GM19238 (cell line): ENCODE data around the gene ZCWPW1.
"Not testable (repeated sequence)": the region's sequence is repeated elsewhere in the genome, so short reads cannot be mapped to it uniquely, and the experiment has no call there.

Experiments
- DNase-seq: peaks from one replicate; pipeline ENCODE4 v3.0.0; 2011; ENCODE audit warnings: low spot score; ENCODE audit not compliant: insufficient read length

The ZCWPW1 gene

GRCh38 chr7:100373870-100374598, 54.5 kb downstream of the ZCWPW1 start:
- not testable (repeated sequence) for DNase-seq

- no peak for DNase-seq
Observed at GRCh38 chr7:100373261-100373831, 55.2 kb downstream of the ZCWPW1 start, which contains the start of gene PILRA. PILRA (plus strand) TSS chr7:100373487; CDS start chr7:100373657, 170 bp downstream.

- DNase-seq: no peak
Observed at GRCh38 chr7:100372694-100373093, 55.8 kb downstream of the ZCWPW1 start.

DNA sequence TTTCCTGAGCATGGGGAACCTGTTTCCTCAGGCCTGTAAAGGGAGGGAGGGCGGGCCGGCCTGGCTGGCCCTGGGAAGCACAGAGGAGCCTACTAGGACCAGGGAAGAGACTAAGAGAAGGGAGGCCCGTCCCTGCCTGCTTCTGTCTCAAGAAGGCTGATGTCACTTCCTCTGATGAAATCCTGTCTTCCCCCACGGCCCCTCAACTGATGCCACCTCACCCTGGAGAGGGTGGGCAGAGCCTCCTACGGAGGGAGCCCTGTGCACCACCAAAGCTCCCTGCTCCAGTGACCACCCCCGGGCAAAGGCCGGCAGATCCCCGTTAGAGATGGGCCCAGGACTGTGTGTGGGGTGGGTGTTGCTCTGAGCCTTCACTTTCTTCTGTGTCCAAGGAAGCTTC, 56.2 kb downstream of the ZCWPW1 start:
- no peak for DNase-seq

- no peak for DNase-seq
Observed at GRCh38 chr7:100371561-100372171, 56.8 kb downstream of the ZCWPW1 start.

GRCh38 chr7:100370746-100371145, 57.8 kb downstream of the ZCWPW1 start:
- DNase-seq: no peak

GRCh38 chr7:100370303-100370702, 58.2 kb downstream of the ZCWPW1 start:
- no peak for DNase-seq

- peak; percentile 47 for DNase-seq
Observed at GRCh38 chr7:100369105-100369504, 59.4 kb downstream of the ZCWPW1 start.

- no peak for DNase-seq
Observed at GRCh38 chr7:100367676-100368613, 60.6 kb downstream of the ZCWPW1 start.

DNA sequence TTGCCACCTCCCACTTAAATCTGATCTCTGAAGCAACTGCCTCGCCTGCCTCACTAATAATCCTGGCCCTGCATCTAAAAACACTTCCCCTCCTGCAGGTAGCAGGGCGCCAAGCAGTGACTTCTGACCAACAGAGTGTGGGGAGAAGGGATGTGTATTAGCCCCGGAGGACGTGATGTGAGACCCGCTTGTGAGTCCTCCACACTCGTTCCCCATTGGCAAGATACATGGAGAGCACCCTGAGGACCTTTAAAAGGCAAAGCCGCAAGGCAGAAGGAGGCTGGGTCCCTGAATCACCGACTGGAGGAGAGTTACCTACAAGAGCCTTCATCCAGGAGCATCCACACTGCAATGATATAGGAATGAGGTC, 61.3 kb downstream of the ZCWPW1 start:
- no peak for DNase-seq

DNA sequence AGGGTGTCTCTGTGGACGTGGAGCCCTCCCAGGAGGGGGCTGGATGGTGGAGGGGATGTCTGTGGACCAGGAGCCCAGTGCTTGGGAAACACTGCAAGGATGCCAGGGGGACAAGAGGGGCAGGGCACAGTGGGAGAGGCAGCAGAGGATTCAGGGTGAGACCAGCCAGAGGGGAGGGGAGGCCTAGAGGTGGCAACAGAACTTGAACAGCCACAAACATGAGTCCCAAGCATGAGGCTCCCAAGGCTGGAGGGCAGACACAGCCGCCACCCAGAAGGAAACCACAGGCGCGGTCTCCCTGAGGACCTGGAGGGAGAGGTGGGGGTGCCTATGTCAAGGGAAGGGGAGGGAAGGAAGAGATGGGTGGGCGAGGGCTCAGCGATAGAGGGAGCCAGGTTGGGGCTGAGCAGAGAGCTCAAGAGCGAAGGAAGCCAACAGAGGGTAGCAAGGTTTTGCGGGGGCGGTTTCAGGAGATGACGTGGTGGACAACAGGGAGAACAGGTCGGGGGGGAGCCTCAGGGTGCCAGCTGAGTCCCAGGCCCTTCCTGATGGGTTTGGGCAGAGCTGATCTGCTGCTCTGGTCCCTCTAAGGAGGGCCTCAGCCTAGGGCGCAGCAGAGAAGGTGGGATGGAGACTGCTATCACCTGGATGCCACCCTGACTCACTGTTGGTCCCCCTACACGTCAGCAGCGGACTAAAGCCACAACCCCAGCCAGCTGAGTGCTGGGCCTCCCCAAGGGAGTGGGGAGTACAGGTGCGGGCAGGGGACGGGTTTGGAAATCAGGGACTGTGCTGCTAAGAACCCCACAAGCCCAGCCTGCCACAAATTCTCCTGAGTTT, 61.9 kb downstream of the ZCWPW1 start:
- no peak for DNase-seq

DNA sequence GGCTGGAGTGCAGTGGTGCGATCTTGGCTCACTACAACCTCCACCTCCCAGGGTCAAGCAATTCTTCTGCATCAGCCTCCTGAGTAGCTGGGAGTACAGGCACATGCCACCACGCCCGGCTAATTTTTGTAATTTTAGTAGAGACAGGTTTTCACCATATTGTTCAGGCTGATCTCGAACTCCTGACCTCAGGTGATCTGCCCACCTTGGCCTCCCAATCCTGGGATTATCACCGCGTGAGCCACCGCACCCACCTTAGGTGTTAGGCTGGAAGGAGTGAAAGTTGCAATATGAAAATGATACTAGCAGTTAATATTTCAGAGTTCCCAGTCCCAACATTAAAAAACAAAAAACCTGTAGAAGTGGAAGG, 62.5 kb downstream of the ZCWPW1 start:
- DNase-seq: not testable (repeated sequence)

DNA sequence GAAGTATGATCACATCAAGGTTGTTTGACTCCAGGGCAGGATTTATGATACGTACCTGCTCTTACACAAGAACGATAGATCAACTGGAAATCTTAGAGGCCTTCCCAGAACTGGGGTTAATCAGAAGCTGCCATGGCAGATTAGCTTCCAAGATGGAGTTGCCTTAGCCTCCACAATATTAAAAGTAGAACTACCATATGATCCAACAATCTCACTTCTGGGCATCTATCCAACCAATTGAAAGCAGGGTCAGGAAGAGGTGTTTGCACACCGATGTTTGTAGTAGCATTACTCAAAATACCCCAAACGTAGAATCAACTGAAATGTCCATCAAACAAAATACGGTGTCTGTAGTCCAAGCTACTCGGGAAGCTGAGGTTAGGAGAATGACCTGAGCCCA, 64.0 kb downstream of the ZCWPW1 start:
- no peak for DNase-seq

DNA sequence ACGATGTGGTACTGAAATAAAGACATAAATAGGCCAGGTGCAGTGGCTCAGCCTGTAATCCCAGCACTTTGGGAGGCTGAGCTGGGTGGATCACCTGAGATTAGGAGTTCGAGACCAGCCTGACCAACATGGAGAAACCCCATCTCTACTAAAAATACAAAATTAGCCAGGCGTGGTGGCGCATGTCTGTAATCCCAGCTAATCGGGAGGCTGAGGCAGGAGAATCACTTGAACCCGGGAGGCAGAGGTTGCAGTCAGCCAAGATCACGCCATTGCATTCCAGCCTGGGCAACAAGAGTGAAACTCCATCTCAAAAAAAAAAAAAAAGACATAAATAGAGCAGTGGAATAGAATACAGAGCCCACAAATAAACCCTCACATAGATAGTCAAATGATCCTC, 64.7 kb downstream of the ZCWPW1 start:
- not testable (repeated sequence) for DNase-seq

- DNase-seq: no peak
Observed at GRCh38 chr7:100363098-100363497, 65.4 kb downstream of the ZCWPW1 start.

DNA sequence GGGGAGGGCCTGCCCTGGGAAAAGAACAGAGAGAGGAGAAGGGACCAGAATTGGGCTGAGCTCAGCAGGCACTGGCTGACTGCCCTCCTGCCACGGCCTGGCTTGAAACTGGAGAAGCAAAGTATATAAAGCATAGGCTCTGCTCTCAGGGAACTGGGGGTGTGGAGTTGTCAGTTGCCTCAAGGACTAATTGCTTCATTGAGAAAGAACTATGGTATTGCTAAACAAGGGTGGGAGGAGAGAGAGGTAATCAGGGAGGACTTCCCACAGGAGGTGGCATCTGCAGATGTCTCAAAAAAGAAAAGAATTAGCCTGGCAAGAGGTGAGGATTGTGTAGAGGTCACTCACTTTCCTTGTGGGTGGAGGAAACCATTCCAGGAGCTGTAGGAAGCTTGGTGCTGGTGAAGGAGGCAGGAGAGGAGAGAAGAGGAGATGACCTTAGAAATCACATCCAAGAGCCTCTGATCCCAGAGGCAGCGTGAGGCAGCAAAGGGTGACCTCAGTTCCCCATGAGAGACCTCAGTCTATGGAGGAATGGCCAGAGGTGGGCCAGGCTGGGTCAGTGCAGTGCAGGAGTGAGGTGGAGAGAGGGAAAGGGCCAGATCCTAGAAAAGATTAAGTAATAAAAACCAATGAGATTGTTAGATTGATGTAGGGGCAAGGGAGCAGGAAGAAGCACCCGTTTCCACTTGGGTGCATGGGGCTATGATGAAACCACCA, 68.2 kb downstream of the ZCWPW1 start:
- no peak for DNase-seq

DNA sequence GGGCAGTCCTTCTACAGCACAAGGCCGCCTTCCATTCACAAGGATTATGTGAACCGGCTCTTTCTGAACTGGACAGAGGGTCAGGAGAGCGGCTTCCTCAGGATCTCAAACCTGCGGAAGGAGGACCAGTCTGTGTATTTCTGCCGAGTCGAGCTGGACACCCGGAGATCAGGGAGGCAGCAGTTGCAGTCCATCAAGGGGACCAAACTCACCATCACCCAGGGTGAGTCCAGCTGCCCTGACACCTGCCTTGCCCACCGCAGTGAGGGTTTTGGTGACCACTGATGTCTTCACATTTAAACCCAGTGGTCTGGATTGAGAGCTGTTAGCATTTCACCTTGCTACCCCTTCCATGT, 69.7 kb downstream of the ZCWPW1 start:
- no peak for DNase-seq

DNA sequence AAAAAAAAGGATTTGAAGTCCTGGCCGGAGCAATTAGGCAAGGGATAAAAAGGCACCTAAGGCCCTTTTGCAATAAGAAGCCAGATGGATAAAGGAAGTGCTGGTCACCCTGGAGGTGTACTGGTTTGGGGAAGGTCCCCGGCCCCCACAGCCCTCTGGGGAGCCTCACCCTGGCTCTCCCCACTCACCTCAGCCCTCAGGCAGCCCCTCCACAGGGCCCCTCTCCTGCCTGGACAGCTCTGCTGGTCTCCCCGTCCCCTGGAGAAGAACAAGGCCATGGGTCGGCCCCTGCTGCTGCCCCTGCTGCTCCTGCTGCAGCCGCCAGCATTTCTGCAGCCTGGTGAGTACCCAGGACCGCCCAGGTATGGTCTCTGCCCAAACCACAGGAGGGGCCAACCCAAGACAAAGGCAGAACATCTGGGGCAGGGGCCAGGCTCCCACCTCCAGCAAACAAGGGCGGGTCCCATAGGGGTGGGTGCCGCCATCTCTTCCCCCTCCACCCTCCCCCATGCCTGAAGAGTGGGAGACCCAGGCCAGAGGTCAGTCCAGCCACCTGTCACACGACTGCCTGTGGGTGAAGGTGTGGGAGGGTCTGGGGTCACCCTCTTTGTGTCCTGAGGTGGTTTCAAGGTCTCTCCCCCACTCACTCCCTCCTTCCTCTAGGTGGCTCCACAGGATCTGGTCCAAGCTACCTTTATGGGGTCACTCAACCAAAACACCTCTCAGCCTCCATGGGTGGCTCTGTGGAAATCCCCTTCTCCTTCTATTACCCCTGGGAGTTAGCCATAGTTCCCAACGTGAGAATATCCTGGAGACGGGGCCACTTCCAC, 70.3 kb downstream of the ZCWPW1 start, which contains the start of gene PILRB:
TSS of gene PILRB (plus strand) at position 91 of the 830 bp plus-strand sequence. CDS start at position 277, 186 bp downstream.
- no peak for DNase-seq

DNA sequence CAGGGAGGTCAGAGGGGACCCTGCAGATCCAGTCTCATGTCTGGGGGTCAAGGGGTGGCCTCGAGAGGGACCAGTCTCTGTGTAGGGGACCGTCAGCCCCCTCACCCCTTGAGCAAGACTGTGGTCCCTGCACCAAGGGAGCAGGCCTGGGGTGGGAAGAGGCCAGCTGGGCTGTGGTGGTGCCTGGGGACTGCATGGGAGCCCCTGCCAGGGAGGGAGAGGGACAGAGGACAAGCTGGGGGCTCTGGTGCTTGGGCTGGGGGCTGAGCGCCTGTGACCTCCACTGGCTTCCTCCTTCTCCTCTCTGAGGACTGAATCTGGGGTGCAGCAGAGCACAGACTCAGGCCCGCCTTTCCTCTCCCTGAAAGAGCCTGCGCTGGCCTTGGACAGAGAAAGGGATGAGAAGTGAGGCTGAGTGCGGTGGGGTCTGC, 71.4 kb downstream of the ZCWPW1 start:
- DNase-seq: no peak
